ENCODE results near the gene KCNQ1OT1. TPM values are rescaled to one million over a fixed set of nuclear protein-coding genes. Genes with fewer than 3 reads are reported as not detected.

KCNQ1OT1 gene
- total RNA-seq, 1 experiment from 2014 or later, result 0.36 TPM

DNA sequence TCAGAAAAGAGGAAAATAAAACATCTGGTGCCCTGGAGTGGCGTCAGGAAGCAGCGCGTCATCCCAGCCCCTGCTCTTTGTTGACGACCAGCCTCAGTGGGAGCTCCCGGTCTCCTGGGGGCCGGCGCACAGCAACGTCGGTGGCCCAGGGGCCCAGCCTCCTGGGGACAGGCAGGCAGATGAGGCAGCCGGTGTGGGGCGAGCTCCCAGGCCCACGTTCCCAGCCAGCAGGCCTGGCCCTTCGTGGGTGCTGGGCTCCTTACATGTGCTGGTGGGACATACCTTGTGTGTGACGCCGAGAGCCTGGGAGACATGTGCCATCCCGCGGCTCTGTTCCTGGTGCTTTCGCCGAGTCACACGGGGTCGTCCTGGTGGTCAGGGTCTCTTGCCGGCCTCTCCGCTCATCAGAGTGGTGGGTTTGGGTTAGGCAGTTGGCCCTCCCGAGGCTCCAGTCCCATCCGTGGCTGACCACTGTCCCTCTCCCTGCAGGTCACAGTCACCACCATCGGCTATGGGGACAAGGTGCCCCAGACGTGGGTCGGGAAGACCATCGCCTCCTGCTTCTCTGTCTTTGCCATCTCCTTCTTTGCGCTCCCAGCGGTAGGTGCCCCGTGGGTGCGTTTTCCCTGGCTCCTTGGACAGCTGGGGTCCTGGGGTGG lies 116.7 kb downstream of the KCNQ1OT1 start:
- no peak for DNase-seq (ENCODE audit: low read depth)

DNA sequence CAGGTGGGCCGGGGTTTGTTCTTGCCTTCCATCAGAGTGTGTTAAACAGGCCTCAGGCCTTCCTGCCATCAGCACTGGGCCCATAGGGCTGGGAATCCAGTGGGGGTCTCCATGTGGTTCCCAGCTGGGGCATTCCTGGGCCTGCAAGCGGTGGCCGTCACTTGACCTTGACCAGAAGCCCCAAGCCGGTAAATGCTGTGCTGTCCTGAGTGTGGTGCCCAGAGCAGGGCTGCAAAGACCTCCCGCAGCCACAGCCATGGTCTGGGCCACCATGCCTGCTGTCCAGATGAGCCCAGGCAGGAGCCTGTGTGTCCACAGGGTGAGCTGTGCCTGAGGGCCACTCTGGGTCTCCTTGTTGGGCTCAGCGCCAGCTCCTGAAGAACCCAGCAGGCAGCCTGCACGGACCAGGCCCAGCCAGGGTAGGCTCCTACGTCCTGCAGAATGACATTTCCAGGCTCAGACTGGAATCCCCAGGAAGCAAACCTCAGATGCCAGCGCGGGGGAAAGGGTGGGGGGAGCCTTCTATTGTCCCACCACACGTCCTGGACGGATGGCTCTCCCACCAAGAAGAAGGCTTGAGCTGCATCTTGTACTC lies 117.3 kb downstream of the KCNQ1OT1 start:
- DNase-seq (ENCODE audit: low read depth), result no peak

DNA sequence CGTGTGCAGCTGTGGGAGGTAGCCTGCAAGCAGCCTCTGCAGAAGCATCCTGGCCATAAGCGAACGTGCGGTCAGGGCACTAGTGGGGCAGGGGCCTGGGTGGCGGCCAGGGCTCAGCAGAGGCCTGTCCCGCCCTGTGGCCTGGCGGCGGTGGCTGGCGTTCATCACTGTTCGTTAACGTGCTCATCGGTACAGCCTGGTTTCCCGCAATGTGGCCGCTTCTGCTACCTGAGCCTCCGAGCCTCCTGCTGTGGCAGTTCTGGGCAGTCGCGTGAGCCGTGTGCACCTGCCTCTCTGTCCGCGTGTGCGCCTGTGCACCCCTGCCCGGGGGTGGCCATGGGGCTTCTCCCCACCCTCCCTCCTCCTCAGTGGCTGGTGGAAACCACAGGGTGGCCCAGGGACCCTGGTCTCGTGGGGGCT lies 117.9 kb downstream of the KCNQ1OT1 start:
- no peak for DNase-seq (ENCODE audit: low read depth)

DNA sequence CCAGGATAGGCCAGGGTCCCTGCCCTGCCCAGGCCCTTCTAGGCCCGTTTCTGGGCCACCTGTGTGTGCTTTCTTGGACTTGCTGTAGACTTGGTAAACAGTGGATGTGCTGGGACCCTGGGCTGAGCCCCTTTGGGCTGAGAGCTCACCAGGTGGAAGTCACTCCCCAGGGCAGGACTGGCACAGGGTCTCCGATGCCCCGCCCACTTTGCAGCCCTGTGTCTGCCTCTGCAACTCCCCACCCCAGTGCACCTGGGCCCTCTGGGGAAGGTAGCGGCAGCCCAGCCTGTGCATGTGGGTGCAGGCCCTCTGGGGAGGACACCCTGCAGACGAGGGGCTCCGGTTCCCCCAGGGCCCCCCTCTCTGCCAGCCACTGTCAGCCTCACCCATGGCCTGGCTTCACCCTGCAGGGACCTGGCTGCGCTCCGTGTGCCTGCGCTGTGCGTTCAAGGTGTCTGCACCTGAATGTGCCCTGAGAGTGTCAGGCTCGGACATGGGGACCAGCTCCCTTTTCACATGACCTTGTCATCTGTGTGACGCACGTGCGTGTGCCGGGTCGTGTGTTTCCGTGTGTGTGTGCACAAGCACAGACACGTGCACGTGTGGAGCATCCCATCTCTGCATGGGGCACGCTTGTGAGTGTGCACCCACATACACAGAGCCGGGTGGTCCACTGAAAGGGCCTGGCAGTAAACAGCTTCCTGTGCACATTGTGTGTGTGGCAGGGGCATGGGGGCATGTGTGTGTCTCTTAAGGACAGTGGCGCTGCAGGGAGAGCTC lies 118.5 kb downstream of the KCNQ1OT1 start:
- no peak for DNase-seq (ENCODE audit: low read depth)

DNA sequence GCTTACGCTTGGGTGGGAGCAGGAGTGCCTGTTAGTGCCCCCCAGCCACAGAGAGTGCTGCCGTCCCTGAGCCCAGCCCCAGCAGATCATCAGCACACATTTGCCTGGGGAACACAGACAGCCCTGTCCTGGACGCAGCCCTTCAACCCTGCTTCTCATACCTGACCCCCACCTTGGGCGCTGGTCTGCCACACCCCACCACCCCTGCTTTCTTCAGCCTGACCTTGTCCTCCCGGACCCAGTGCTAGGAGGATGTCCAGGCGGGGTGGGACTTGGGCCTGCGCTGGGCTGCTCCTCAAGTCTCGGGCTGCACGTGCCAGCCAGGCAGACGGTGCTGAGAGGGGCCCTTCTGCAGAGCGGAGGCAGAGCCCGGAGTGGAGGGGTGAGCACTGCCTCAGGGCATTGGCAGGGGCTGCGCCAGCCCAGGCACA lies 119.2 kb downstream of the KCNQ1OT1 start:
- no peak for DNase-seq (ENCODE audit: low read depth)

DNA sequence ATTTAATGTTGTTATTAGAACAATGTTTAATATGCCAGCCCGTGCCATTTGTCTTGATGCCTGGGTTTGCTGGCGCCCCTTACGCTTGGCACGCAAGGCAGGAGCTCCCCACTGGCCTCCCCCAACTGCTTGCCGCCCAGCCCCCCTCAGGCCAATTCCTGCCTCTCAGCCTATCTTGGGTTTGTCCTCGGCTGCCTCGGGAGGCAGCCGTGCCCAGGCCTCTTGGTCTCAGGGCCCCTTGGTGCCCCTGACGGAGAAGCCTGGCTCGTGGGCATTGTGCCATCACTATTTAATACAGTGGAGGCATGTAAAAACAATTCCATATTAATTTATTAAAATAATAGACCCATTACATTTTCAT lies 119.8 kb downstream of the KCNQ1OT1 start:
- no peak for DNase-seq (ENCODE audit: low read depth)

DNA sequence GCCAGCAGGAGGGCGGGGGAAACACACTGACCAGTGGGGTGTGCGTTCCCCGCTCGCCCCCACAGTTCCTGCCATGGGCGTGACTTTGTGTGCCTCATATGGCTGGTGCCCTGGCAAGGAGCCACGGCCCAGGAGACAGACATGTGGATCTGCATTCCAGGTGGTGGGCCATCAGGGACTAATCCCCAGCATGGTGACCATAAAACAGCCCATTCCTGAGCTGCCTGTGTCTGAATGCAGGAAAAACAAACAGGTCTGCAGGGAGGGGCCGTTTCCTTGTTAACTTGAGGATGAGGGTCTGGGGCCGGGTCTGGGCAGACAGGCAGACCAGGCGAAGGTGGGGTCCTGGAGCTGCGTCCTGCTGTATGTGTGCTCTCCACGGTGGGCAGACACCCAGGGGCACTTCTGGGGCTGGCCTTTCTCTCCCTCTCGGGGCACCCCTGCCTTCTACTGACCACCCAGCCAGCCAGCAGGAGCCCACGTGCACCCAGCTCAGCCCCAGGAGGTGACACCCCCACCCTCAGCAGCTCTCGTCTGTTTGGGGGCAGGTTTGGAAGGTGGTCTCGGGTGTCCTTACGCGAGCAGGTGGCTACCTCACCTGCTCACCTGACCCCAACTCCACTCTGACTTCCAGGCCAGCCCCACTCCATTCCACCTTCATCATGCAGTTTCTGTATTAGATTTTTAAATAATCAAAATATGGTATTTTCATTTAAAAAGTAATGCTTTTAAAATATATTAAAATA lies 120.3 kb downstream of the KCNQ1OT1 start:
- DNase-seq (ENCODE audit: low read depth), result no peak

DNA sequence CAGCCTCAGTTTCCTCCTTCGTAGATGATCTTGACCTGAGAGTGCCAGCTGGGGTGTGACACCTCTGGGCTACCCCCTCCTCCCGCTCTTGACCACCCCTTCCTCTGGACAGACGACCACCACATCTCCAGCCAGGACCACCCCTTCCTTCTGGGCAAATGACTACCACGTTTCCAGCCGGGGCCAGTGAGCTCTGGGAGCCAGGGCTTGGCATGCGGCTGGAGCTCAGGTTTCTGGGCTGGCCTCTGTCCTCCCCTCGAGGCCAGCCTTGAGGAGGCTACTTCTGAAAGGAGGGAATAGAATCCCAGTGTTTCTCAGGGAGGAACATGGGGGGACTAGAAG lies 120.9 kb downstream of the KCNQ1OT1 start:
- no peak for DNase-seq (ENCODE audit: low read depth)

DNA sequence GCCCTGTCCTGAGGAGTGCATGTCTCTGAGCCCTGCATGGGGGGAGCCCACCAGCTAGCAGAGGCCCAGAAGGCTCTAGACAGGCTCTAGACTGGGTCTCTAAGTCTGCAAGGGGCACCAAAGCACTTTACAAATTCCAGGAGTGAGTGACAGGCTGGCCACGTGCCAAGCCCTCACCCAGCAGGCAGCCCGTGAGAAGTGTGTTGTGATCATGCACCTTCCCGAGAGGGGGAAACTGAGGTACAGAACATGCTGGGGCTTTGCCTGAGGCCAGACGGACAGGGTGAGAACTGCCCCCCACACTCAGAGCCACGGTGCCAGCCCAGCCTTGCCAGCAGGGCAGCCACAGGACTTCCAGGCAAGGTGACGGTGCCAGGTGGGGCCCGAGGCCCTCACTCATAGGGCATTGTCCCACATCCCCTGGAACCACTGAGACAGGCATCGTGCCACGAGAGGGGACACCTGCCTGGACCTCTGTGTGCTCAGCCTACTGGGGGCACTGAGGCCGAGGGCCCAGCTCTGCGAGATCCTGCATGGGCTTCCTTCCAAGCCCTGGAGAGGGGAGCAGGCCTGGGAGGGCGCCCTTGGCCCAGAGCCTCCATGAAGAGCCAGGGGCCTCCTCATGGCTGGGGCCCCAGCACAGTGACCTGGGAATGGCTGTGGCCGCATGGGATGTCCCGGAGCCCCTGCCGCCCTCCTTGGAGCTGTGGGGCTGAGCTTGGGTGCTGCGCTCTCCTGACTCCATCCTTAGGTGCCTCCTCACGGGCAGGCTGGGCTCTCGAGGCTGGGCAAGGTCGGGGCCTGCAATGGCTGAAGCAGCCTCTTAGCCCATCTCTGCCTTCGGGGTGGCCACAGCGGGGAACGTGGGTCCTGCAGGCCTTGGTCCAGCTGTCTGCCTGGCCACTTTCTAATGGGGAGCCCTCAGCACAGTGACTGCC lies 121.5 kb downstream of the KCNQ1OT1 start:
- no peak for DNase-seq (ENCODE audit: low read depth)

DNA sequence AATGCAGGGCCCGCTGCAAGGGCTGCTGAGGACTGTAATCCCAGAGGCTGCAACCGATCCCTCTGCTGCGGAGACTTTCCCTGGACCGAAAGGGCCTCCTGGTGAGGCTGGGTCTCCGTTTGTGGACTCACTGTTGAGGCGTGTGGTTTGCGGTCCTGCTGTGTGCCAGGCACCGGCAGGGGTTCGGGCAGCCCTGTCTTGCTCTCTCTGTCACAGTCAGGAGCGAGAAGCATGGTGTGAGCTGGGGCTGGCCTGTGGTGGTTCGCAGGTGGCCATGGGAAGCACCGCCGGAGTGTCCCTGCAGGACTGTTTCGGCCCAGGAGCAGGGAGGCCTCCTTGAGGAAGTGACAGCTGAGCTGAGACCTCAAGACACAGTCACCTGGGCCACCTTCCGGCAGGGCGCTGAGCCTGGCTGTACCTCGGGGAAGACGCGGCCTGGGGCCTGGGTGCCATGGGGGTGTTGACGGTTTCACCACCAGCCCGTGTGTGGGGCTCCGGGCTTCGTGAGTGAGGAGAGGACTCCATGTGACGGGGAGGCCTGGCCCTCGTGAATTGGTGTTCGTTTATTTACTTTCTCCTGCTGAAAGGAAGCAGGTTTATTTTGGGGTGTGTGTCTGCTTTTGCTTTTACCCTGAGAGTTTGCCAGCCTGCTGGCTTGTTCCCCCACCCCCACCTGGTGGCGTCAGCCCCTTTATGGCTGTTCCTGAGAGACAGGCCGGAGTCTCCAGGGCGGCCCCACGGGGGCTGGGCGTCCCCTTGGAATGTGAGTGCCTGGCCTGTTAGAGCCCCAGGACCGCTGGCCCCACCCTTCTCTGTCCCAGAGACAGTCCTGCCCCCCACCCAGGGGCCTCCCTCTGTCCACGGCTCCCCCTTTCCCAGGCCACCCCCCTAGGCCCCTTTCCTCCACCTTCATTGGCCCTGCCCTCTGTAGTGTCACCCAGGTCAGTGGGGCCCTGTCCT lies 122.5 kb downstream of the KCNQ1OT1 start:
- DNase-seq (ENCODE audit: low read depth), result no peak

DNA sequence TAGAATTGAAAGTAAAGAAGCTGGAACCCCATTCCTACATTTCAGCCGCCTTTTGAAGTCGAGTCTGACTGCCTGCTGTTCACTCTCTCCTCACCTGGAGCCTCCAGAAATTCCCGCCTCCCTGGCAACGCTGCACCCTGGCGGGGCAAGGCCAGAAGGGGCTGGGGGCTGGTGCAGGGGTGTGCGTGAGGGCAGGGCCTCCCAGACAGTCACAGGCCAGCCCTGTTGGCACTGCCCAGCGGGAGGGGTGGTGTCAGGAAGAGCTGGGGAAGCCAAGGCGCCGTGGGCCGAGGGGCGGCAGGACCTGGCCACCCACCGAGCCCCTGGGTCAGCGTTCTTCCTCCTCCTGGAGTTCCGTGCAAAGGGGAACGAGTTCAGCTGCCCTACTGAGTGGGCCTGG lies 123.2 kb downstream of the KCNQ1OT1 start:
- no peak for DNase-seq (ENCODE audit: low read depth)

DNA sequence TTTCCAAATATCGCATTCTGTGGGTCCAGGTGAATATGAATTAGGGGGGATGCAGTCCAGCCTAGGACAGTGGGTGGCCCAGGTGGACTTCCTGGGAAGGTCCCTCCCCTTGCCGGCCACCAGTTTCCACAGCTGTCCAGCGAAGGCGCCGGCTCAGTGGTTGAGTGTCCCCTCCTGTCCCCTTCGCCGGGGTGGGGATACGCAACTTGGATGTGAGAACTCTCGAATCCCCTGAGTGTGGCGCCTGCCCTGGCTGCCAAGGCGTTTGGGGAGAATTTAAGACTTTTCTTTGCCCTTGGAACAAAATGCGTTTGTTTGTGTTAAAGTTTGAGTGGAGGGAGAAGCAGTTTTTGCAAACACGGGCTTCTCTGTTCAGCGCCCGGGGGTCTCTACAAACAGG lies 123.7 kb downstream of the KCNQ1OT1 start:
- no peak for DNase-seq (ENCODE audit: low read depth)

DNA sequence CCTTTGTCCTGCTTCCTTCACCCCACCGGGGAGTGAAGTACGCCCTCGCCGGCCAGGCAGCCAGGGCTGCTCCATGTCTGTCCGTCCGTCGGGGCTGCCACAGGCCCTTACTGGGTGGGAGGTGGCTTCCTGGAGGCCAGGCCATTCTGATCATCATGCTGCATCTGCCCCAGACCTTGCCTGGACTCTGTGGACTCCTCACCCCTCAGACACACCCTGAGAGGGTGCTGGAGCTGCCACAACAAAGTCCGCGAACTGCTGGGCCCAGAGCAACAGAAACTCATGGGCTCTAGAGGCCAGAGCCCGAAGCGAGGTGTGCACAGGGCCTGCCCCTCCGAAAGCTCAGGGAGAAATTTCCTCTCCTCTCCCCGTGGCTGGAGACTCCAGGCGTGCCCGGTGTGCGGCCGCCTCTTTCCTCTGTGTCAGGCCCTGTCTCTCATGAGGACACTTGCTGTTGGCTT lies 124.2 kb downstream of the KCNQ1OT1 start:
- no peak for DNase-seq (ENCODE audit: low read depth)

DNA sequence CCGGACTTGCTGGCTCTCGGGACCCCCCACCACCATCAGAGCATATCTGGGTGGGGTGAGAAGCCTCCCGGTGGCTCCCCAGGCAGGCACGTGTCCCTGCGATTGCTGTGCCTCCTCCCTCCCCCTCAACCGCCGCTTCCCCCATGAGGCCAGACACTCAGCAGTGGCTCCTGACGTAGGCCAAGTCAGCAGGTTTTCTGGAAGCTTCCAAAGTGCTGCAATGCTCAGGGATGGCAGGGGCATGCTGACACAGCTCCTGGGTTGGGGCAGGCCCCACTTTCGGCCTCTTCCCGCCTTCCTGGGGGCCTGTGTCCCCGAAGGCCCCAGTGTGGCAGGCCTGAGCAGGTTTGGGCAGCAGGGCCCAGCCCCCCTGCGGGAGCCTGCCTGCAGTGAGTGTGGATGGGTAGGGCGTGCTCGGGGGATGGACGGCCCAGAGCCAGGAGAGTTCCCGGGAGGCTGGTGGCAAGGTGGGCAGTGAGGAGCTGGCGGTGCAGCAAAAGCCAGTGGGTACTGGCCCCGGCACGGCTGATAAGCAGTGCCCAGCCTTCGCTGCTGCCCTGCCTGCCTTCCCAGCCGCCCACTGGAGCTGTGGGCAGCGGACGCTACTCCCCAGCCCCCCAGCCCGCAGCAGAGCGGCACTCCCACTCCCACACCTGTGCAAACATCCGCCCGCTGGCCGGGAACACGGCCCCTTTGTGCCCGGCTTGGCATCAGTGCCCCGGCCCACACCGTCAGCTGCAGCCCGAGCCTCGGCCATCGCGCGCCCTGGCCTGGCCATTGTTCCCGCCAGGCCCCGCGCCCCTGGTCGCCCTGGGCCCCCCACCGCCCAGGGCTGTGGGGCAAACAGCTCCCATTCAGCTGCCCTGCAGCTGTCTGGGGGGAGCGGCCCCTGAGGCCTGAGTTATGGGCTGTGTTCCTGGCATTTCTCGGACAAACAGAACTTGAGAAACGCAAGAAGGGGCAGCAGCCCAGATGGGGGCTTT lies 125.0 kb downstream of the KCNQ1OT1 start:
- no peak for DNase-seq (ENCODE audit: low read depth)

DNA sequence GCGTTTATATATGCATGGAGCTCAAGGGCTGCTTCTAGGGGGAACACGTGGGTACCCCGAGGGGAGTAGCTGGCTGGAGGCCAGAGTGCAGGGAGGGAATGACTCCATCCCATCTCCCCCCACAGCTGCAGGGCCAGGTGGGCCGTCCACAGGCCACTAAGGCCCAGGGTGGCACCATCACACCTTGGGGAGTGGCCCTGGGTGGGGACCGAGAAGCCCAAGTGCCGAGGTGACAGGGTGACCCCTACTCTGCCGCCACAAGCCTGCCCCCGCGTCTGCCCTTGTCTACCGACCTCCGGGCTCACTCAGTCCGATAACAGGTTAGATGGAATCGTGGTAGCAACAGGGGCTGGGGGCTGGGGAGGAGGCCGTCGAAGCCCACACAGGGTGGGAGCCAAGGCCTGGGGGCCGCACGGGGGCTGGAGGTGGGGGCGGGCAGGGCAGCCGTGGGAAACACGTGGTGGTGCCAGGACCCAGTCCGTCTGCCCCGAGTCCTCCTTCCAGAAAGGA lies 125.7 kb downstream of the KCNQ1OT1 start:
- no peak for DNase-seq (ENCODE audit: low read depth)

DNA sequence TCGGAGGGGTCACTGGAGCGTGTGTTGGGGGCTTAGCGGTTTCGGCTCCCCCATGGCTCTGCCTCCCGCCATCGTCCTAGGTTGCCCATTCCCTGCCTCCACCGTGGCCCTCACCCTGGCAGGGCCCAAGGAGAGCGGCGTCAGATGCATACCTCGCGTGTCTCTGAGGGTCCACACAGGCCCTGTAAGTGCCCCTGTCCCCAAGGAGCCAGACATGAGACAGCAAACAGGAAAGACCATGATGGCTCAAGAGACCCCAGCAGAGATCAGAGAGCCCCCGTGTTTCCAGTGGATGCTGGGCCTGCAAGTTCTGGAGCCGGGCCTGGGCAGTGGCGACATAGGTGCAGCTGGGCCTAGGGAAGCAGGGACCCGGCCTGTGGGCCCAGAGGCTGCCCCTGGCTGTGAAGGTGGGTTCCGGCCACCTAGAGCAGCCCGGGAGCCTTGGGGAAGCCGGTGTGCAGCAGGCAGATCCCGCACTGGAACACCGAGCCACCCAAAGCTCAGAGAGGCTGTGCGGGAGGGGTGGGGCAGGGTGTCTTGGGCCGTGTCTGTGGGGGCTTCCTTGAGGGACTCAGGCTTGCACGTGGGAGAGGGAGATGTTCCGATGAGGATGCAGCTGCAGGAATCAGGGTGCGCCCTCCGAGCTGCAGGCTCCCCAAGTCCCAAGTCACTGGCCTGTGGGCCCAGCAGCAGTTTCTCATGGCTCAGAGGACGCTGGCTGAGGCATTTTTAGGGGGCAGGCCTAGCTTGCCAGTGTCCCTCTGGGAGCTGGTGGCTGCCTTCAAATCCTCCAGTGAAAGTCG lies 126.4 kb downstream of the KCNQ1OT1 start:
- no peak for DNase-seq (ENCODE audit: low read depth)

DNA sequence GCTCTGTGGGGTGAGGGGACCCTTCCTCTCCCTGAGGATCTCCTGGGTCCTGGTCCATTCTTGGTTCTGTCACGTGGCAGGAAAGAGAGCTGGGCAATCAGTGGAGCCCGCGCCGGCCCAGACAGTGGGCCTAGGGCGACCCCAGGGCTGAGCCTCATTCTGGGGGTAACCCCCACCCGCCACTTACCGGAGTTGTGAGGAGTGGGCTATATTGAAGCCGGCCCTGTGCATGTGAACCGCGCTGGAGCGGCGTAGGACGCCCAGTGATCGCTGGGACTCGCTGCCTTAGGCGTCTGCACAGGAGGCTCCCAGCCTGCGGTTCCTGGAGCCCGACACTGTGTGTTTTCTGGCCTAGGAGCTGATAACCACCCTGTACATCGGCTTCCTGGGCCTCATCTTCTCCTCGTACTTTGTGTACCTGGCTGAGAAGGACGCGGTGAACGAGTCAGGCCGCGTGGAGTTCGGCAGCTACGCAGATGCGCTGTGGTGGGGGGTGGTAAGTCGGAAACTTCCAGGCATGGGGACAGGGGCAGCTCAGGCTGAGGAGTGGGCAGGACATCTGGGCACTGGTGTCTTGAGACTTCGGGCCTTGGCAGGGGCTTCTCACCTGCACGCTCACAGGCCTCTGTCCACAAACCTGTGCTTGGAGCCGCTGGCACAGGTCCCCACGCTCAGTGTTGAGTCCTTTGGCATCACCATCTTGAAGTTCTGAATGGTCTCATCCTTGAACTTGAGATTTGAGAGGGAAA lies 127.1 kb downstream of the KCNQ1OT1 start:
- DNase-seq (ENCODE audit: low read depth), result no peak
